ENCODE measurements around the gene WIPF3.

DNA sequence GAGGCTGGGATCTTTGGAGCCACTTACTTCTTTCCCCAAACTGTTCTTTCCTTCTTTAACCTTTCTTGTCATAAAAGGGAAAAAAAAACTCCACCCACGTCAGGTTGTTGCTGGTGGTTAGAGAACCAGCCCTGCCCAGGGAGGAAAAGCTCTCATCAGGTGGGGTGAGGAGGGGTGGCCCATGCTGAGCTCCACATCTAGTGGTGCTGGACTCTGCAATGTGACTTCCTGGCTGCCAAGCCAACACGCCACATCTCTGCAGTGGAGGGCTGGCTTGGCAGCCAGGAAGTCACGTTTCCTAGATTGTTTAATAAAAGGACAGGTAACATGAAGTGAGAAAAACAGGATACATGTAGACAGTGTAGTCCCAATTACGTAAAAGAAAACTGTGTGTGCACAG, 37.4 kb downstream of the WIPF3 start:
- TF ChIP-seq, protein P1, sequence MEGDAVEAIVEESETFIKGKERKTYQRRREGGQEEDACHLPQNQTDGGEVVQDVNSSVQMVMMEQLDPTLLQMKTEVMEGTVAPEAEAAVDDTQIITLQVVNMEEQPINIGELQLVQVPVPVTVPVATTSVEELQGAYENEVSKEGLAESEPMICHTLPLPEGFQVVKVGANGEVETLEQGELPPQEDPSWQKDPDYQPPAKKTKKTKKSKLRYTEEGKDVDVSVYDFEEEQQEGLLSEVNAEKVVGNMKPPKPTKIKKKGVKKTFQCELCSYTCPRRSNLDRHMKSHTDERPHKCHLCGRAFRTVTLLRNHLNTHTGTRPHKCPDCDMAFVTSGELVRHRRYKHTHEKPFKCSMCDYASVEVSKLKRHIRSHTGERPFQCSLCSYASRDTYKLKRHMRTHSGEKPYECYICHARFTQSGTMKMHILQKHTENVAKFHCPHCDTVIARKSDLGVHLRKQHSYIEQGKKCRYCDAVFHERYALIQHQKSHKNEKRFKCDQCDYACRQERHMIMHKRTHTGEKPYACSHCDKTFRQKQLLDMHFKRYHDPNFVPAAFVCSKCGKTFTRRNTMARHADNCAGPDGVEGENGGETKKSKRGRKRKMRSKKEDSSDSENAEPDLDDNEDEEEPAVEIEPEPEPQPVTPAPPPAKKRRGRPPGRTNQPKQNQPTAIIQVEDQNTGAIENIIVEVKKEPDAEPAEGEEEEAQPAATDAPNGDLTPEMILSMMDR (IDR thresholded peaks at IDR 0.05) = no peak
- TF ChIP-seq EZH2 (IDR thresholded peaks at IDR 0.05; ENCODE audit: borderline replicate concordance, insufficient read depth, low read depth, low read length, poor library complexity, severe bottlenecking) = no peak
